Activated CD4-positive, CD25-positive, alpha-beta regulatory T cell treated with anti-CD3 and anti-CD28 coated beads, Interleukin-2, amount 50 U/mL, for 16 hours (primary cell): Measurements from ENCODE around the gene GOLGA8S.
"Not testable (repeated sequence)": the region's sequence is repeated elsewhere in the genome, so short reads cannot be mapped to it uniquely, and the experiment has no call there.

ENCODE experiments used
- DNase-seq: peaks from one replicate; pipeline ENCODE4 v3.0.0-alpha.2; 2020; ENCODE audit warnings: low read depth, low spot score

Gene GOLGA8S

GRCh38 chr15:23354448-23354847, at the start of gene GOLGA8S:
Gene GOLGA8S (plus strand): TSS chr15:23354748. CDS start chr15:23354810, 62 bp downstream.
- DNase-seq, result not testable (repeated sequence)

GRCh38 chr15:23304805-23305204, 49.7 kb upstream of the GOLGA8S start:
- DNase-seq, result not testable (repeated sequence)

DNA sequence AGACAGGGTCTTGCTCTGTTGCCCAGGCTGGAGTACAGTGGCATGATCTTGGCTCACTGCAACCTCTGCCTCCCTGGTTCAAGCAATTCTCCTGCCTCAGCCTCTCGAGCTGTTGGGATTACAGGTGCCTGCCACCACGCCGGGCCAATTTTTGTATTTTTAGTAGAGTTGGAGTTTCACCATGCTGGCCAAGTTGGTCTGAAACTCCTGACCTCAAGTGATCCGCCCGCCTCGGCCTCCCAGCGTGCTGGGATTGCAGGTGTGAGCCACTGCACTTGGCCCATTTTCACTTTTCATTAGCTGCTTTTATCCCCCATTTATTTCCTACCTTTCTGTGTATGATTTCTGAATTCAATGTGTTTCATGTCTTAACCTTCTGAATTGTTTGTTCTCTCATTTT, 48.6 kb upstream of the GOLGA8S start:
- not testable (repeated sequence) for DNase-seq

GRCh38 chr15:23311233-23311632, 43.3 kb upstream of the GOLGA8S start:
- not testable (repeated sequence) for DNase-seq

- not testable (repeated sequence) for DNase-seq
These were observed 20.5 kb upstream of the GOLGA8S start, which contains the start of gene GOLGA6L26 for GRCh38 chr15:23334096-23334495. Gene GOLGA6L26 (minus strand): TSS chr15:23334196. CDS start chr15:23334135, 61 bp downstream.

- DNase-seq, result not testable (repeated sequence)
These were observed 8.1 kb downstream of the GOLGA8S start for GRCh38 chr15:23362622-23363021.

DNA sequence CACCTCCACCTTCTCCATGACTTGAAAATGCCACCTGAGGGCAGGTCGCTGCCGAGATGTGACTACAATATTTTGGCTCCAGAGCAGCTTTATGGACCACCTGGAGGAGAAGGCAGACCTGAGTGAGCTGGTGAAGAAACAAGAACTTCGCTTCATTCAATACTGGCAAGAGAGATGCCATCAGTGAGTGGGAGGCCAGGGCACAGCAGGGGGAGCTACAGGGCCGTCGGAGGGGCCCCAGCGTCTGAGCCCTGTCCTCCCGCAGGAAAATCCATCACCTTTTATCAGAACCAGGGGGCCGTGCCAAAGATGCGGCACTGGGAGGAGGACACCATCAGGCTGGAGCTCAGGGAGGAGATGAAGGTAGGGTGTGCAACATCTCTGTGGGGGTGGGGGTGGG, 9.7 kb downstream of the GOLGA8S start:
- DNase-seq, result not testable (repeated sequence)

GRCh38 chr15:23370578-23370977, 16.0 kb downstream of the GOLGA8S start:
- DNase-seq, result no peak

- not testable (repeated sequence) for DNase-seq
These were observed 16.6 kb downstream of the GOLGA8S start for GRCh38 chr15:23371134-23371533.

DNA sequence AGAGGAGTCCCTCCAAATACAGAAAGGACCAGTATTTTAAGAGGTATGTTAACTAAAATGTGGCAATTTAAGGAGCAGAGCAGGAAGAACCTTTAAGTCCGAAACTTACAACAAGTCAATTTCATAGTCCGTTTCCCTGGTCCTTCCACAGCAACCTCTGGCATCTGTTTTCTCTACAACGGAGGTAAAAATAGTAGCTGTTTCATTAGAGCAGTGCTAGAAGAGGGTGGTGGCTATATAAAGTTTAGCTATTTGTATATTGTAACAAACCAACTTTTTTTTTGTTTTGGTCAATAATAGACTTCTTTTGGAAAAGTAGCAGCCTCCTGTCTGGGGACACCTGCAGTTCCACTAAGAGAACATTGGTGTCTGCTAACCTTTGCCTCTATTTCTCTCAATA, 17.3 kb downstream of the GOLGA8S start:
- DNase-seq, result not testable (repeated sequence)

- DNase-seq, result no peak
These were observed 17.7 kb downstream of the GOLGA8S start for GRCh38 chr15:23372284-23372683.

GRCh38 chr15:23372891-23373600, 18.5 kb downstream of the GOLGA8S start:
- not testable (repeated sequence) for DNase-seq

DNA sequence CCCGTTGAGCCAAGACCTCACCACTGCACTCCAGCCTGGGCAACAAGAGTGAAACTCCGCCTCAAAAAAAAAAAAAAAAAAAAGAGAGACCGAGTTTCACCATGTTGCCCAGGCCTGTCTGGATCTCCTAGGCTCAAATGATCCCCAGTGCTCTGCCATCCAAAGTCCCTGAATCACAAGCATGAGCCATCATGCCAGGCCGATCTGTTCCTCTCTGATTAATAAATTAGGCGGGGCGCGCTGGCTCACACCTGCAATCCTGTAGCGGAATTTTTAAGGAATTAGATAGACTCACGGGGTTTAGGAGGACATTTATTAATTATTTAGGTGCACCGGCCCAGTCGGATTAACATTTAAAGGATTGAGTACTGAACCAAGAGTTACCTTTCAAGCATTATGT, 19.7 kb downstream of the GOLGA8S start:
- not testable (repeated sequence) for DNase-seq

- not testable (repeated sequence) for DNase-seq
These were observed 24.4 kb downstream of the GOLGA8S start for GRCh38 chr15:23378946-23379345.

DNA sequence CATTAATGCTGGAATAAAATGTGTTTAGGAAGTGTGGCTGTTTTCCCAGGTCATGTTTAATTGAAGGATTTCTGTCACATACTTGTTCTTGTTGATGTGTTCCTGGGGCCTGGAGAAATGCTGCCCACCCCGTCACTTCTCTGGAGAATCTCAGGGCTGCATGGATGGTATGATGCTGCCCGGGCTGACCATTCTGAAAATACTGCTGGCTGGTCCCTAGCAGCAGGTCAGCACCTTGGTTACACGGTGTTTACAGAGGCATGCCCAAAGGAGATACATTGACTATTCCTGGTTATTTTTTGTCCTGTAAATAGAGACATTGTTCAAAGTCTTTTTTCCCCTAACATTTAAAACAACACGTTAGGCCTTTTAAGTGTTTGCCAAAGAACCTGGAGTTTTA, 26.2 kb downstream of the GOLGA8S start:
- not testable (repeated sequence) for DNase-seq

DNA sequence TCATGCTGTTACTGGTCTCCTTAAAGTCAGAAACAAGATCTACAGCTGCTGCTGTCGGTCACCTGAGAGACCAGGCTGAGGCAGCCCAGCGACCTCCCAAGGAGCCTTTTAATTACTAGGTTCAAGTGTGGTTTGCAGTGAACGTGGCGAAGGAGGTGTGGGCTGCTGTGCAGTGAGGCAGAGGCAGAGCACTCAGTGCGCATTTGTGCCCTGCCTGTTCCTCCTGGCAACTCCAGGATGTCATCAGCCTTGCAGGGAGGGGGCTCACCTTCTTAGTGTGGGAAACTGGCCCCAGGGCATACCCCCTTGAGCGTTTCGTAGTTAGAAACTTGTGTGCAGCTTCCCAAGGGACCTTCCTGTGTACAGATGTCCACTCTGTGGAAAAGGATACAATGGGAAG, 26.6 kb downstream of the GOLGA8S start:
- DNase-seq, result not testable (repeated sequence)

DNA sequence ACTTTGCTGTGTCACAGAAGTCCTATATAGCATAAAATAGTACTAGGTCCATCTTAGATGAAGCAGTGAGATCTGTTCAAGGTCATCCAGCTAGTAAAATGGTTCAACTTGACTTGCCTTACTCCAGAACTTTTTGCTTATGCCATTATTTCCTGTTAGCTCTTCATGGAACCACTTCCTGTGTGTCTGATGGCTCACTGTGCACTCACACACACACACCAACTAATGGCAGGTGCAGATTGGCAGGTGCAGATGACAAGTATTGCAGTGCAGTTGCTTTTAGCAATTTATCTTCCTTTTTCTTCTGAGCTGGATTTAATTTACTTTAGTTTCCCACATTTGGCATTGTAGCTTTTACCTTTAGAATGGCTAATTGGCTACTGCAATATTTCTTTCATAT, 29.8 kb downstream of the GOLGA8S start:
- no peak for DNase-seq

GRCh38 chr15:23385886-23386430, 31.4 kb downstream of the GOLGA8S start:
- DNase-seq, result no peak

DNA sequence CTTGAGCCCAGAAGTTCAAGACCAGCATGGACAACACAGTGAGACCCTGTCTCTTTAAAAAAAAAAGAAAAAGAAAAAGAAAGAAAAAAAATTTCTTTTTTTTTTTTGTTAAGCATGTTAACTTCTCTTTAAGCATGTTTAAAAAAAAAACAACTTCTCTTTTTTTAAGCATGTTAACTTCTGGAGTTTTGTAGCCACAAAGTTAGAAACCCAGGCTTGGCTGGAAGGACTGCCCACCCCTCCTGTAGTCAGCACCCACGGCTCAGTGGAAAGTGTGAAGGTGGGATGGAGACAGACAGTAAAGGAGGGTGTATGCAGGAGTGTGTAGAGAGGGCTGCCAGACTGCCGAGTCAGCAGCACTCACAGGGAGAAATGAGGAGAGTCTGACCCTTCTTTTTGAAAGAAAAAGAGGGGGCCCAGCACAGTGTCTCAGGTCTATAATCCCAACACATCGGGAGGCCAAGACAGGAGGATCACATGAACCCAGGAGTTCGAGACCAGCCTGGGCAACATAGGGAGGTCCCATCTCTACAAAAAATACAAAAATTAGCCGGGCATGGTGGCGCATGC, 33.2 kb downstream of the GOLGA8S start:
- DNase-seq, result no peak

DNA sequence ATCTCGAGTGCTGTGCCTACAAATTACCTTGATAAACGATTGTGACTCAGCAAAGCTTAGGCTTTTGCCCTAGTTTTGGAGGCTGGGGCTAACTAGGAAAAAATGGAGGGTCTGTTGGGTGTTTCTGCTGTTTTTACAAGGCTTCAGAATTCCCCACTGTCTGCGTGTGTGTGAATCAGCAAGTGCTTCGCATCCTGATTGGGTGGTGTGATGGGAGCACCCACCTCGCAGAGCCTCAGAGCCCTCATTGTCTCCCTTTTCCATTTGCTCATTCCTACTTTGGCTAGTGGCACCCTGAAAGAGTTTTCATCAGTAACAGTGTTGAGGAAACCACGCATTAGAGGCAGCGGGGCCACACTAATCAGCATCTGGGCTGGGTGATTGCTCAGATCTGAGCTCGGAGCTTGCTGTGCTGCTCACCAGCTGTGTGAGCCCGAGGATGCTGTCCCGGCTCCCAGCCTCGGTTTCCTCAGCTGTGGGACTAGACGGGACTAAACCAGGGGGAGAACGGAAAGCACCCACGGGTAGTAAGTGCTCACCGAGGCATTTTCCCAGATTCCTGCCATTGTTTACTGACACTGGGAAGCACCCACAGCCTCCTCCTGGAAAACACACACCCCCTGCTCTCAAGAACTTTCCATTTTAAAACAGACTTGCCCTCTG, 40.6 kb downstream of the GOLGA8S start:
- DNase-seq, result no peak

- no peak for DNase-seq
These were observed 41.3 kb downstream of the GOLGA8S start for GRCh38 chr15:23395832-23396231.

DNA sequence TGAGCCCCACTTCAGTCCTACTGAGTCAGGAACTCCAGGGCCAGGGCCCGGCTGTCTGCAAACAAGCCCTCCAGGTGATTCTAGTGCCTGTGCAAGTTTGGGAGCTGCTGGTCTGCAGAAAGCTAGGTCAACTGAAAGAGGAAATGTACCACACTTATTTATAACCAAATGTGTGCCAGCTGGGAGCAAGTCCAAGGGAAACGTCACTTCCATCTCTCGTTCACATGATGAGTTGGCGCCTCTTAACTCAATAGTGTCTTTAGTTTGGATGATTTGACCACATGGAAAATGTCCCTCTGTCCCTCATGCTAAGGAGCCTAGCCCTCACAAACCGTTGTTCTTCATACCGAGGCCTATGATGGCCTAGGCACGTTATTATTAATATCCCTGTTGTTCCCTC, 43.2 kb downstream of the GOLGA8S start:
- no peak for DNase-seq
